ENCODE data around the gene EIF4E3.

GRCh38 chr3:71680603-71681002 is 44.6 kb downstream of the EIF4E3 start:
- TF ChIP-seq CTCF (conservative IDR thresholded peaks at IDR 0.05 in 1 of 2, IDR thresholded peaks at IDR 0.05 in 1 of 2; ENCODE audit: low read depth in 1 of 2, low read length in 2 of 2), result no peak
- TF ChIP-seq EZH2 (IDR thresholded peaks at IDR 0.05; ENCODE audit: low read length, missing control alignments), result no peak
